ENCODE data around the gene FCGR1A.
"Not testable (repeated sequence)": the region's sequence is repeated elsewhere in the genome, so short reads cannot be mapped to it uniquely, and the experiment has no call there.

The FCGR1A gene

DNA sequence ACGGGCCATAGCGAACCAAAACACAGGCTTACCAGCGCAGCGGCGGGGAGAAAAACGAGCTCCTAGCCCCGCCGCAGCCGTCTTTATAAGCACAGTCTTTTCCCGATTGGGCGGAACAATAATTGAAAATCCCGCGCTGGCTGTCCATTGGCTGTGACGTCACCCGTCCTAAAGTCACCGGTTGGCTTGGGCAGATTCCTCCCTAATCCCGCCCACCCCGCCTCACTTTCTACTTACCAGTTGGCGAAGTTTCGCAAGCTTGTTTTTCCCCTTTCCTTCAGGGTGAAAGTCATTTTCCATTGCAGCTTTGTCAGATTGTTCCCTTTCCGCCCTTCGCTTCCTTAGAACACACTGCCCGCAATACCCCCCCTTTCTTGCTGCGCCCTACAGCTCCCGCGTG, 58.7 kb downstream of the FCGR1A start:
- not testable (repeated sequence) for DNase-seq
